Subcutaneous abdominal adipose tissue (tissue), 5 donors: ENCODE data around the gene AIRE.

Experiments
- H3K27ac ChIP-seq: one replicate; pipeline ENCODE4 v1.7.0; 2013; ENCODE audit warnings: low read depth, mild to moderate bottlenecking, inconsistent platforms, low read length, moderate library complexity
- H3K27me3 ChIP-seq, 5 donors: one replicate each; pipeline ENCODE4 v1.7.0; 2013; ENCODE audit warnings: low read length in 5 of 5, inconsistent platforms in 1 of 5; ENCODE audit not compliant: control insufficient read depth in 5 of 5, insufficient read depth in 4 of 5
- H3K36me3 ChIP-seq, 5 donors: one replicate each; pipeline ENCODE4 v1.7.0; 2013; ENCODE audit warnings: low read length in 5 of 5; ENCODE audit not compliant: control insufficient read depth in 5 of 5, insufficient read depth in 5 of 5
- H3K4me1 ChIP-seq, 5 donors: one replicate each; pipeline ENCODE4 v1.7.0; 2013; ENCODE audit warnings: low read length in 5 of 5, mild to moderate bottlenecking in 3 of 5, moderate library complexity in 1 of 5; ENCODE audit not compliant: control insufficient read depth in 5 of 5, insufficient read depth in 5 of 5
- H3K4me3 ChIP-seq, 5 donors: one replicate each; pipeline ENCODE4 v1.7.0; 2013; ENCODE audit warnings: low read length in 5 of 5, low read depth in 1 of 5
- H3K9ac ChIP-seq, 5 donors: one replicate each; pipeline ENCODE4 v1.7.0; 2013; ENCODE audit warnings: low read length in 5 of 5, mild to moderate bottlenecking in 4 of 5, moderate library complexity in 3 of 5
- H3K9me3 ChIP-seq, 5 donors: one replicate each; pipeline ENCODE4 v1.7.0; 2013; ENCODE audit warnings: low read length in 5 of 5; ENCODE audit not compliant: control insufficient read depth in 5 of 5
- donor health status: healthy.
- donor health status: healthy.
- donor health status: healthy.
- donor health status: healthy.
- donor health status: healthy.

Gene AIRE

DNA sequence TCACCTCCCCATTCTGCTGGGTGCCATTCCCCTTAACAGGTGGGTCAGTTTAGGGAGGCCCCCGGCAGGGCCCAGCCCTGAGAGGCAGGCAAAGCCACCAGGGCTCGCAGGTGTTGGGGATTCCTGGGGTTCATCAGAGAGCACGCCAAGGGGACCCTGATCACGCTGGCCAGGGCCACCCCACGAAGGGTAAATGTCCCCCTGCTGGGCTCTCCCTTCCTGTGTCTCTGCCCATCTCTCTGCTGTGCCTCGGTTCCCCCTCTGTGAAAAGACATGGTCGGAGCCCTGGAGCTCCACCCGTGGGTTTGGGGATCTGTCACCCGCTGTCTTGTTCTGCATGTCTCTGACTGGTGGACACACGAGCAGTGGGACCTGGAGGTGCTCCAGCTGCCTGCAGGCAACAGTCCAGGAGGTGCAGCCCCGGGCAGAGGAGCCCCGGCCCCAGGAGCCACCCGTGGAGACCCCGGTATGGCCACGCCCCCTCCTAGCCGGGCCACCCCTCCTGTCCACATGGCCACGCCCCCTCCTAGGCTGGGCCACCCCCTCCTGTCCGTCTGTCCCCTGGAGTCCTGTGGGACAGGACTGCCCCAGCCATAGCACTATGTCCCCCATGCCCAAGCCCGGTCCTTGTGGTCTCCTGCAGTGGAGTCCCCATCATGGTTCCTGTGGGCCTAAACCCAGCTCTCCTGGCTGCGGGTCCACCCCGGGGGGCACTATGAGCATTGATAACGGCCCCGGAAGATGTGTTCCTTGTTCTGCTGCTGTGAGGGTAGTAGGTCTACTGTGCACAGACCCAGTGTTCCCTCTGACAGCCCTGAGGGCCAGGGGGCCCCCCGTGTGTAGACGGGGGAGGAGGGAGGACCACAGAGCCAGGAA lies 6.5 kb downstream of the AIRE start:
- H3K36me3 ChIP-seq, result no peaks in the 10 kb centered on the region
- H3K4me3 ChIP-seq, result no peak overlapping the region
- no peak overlapping the region for H3K27ac ChIP-seq
- no peak overlapping the region for H3K9ac ChIP-seq
- H3K9me3 ChIP-seq, result no peaks in the 10 kb centered on the region
- H3K4me1 ChIP-seq, result peaks cover 2 to 18% (median 18%) of the 10 kb centered on the region in 5 donors
- peaks cover 0 to 8% (median 7%) of the 10 kb centered on the region in 5 donors for H3K27me3 ChIP-seq

DNA sequence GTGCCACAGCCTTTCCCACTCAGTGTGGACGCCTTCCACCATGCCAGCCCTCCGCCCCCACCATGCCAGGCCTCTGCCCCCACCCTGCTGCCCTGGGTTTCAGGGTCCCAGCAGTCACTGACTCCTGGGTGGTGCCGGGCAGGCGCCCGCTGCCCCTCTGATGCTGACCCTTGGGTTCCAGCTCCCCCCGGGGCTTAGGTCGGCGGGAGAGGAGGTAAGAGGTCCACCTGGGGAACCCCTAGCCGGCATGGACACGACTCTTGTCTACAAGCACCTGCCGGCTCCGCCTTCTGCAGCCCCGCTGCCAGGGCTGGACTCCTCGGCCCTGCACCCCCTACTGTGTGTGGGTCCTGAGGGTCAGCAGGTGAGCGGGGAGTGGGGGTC lies 7.1 kb downstream of the AIRE start:
- H3K27ac ChIP-seq, result no peak overlapping the region
- no peak overlapping the region for H3K9ac ChIP-seq
- no peaks in the 10 kb centered on the region for H3K9me3 ChIP-seq
- peaks cover 2 to 24% (median 23%) of the 10 kb centered on the region in 5 donors for H3K4me1 ChIP-seq
- peaks cover 0 to 4% (median under 1%) of the 10 kb centered on the region in 5 donors for H3K27me3 ChIP-seq
- H3K4me3 ChIP-seq, result no peak overlapping the region
- no peaks in the 10 kb centered on the region for H3K36me3 ChIP-seq

DNA sequence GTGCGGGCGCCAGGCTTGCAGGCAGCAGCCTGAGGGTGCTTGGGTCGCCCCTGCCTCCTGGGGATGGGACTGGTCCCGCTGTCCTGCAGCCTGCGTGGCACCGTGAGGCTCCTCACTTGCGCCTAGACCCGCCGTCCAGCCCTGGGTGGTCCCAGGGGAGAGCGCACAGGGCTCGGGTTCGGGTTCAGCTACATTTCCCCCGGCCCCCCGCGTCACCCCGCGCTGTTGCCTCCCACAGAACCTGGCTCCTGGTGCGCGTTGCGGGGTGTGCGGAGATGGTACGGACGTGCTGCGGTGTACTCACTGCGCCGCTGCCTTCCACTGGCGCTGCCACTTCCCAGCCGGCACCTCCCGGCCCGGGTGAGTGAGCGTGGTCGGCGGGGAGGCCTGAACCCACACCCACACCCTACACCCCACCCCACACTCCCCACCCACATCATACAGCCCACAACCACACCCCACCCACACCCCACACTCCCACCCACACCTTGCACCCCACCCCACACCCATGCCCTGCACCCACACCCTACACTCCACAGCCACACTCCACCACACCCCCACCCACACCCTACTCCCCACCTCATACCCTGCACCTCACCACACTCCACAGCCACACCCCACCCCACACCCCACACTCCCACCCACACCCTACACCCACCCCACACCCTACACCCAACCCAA lies 8.0 kb downstream of the AIRE start:
- peaks cover 5 to 33% (median 29%) of the 10 kb centered on the region in 5 donors for H3K4me1 ChIP-seq
- H3K27me3 ChIP-seq, result no peaks in the 10 kb centered on the region
- H3K36me3 ChIP-seq, result no peaks in the 10 kb centered on the region
- no peak overlapping the region for H3K27ac ChIP-seq
- H3K4me3 ChIP-seq, result no peak overlapping the region
- no peak overlapping the region for H3K9ac ChIP-seq
- no peaks in the 10 kb centered on the region for H3K9me3 ChIP-seq

DNA sequence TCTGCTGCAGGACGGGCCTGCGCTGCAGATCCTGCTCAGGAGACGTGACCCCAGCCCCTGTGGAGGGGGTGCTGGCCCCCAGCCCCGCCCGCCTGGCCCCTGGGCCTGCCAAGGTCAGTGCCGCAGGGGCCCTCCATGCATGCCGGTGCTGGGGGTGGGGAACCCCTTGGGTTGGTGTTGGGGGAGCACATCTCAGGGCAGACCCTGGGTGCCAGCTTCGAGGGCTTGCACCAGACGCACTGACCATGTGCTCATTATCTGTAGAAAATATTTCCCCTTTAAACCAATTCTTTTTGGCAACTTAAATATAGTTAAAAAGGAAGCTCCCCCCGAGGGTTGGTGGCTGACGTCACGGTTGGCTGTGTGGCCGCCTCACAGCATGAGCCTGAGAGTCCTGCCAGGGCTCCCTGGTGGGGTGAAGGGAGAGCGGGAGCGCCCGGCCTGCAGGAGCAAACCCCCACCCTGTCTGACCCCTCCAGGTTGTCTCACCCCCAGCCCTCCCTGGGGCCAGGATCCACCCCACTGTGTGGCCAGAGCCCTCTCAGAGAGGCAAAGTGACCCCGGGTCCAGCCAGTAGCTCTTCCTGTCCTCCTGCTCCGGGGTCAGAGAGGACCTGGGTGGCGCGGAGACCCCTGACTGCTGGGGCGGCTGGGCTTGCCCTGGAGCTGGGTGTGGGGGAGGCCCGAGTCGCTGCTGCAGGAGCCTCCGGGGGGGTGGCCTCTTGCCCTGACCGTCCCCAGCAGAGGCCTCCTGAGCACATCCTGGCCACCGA lies 8.9 kb downstream of the AIRE start:
- no peaks in the 10 kb centered on the region for H3K36me3 ChIP-seq
- H3K9me3 ChIP-seq, result no peaks in the 10 kb centered on the region
- H3K27me3 ChIP-seq, result no peaks in the 10 kb centered on the region
- H3K4me3 ChIP-seq, result peak overlapping the region in 2 of 5 donors; percentile 2 to 16
- peak overlapping the region in 1 of 5 donors; percentile 25 for H3K9ac ChIP-seq
- no peak overlapping the region for H3K27ac ChIP-seq
- H3K4me1 ChIP-seq, result peaks cover 5 to 40% (median 36%) of the 10 kb centered on the region in 5 donors

DNA sequence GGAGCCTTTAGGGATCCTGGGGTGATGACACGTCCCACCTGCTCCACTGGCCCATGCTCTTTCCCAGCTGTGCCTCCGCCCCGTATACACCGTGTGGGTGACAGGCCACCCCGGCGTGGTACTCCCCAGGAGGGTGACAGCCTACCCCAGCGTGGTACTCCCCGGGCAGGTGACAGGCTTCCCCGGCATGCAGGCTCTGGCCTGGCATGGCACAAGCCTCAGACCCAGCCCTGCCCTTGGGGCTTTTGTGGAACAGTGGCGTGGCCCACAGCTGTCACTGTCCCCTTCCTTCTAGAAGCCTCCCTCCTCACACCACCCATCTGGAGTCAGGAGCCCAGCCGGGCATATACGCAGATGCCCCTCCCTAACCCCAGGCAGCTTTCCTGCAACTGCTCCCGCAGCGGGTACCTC lies 9.5 kb downstream of the AIRE start:
- H3K27me3 ChIP-seq, result no peaks in the 10 kb centered on the region
- H3K36me3 ChIP-seq, result no peaks in the 10 kb centered on the region
- peaks cover 5 to 41% (median 37%) of the 10 kb centered on the region in 5 donors for H3K4me1 ChIP-seq
- H3K27ac ChIP-seq, result no peak overlapping the region
- no peaks in the 10 kb centered on the region for H3K9me3 ChIP-seq
- peak overlapping the region in 1 of 5 donors; percentile 2 for H3K4me3 ChIP-seq
- H3K9ac ChIP-seq, result peak overlapping the region in 1 of 5 donors; percentile 25

DNA sequence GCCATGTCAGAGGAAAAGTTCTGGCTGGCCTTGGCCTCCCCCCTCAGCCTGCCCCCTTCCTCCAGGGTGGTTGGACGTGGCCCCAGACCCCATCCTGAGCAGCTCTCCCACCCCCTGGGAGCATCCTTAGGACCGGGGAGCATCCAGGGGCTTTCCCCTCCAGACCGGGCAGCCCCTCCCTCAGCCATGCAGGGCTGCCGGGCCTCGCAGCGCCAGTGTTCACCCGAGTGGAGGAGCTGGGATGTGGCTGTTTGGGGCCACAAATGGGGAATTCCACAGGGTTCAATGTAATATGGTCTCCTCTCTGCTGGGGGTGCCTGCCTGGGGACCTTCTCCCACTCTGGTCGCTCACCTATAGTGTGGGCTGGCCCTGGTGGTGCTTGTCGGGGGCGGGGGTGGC lies 10.0 kb downstream of the AIRE start:
- no peaks in the 10 kb centered on the region for H3K9me3 ChIP-seq
- H3K27me3 ChIP-seq, result no peaks in the 10 kb centered on the region
- H3K27ac ChIP-seq, result no peak overlapping the region
- no peaks in the 10 kb centered on the region for H3K36me3 ChIP-seq
- H3K9ac ChIP-seq, result peak overlapping the region in 1 of 5 donors; percentile 25
- peaks cover 5 to 44% (median 39%) of the 10 kb centered on the region in 5 donors for H3K4me1 ChIP-seq
- H3K4me3 ChIP-seq, result no peak overlapping the region

DNA sequence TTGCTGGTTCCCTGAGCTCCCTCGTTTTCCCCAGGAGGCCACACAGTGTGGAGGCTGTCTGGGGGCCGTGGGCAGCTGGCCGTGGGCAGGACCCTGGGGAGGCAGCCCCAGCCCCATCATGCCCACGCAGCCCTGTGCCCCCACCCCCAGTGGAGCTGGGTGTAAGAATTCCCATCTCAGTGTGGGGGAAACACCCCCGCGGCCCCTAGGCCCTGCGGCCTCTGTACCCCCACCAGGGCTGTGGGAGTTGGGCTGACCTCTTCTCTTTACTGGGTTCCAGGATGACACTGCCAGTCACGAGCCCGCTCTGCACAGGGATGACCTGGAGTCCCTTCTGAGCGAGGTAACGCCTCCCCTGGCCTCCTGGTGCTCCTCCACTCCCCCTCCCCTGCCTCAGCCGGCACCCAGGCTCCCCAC lies 10.4 kb downstream of the AIRE start:
- no peak overlapping the region for H3K9ac ChIP-seq
- H3K9me3 ChIP-seq, result no peaks in the 10 kb centered on the region
- H3K36me3 ChIP-seq, result no peaks in the 10 kb centered on the region
- H3K27me3 ChIP-seq, result no peaks in the 10 kb centered on the region
- no peak overlapping the region for H3K4me3 ChIP-seq
- H3K27ac ChIP-seq, result no peak overlapping the region
- H3K4me1 ChIP-seq, result peaks cover 5 to 48% (median 44%) of the 10 kb centered on the region in 5 donors

DNA sequence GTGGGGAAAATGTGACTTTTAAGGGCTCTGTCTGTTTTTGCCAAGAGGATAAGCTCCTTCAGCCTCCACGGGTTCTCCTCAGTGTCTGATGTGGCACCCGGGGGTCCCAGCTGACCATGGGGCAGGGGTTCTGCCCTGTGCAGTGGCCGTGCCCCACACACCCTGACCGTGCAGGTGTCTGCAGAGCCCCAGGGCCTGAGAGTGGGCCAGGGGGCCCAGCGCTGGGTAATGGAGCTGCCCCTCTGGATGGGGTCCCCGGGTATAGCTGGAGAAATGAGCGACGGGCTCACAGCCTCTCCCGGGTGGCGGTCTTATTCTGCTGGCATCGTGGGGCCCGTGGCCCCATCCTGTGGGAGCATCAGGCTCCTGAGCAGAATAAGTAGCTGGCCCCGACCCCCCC lies 11.2 kb downstream of the AIRE start:
- Histone ChIP-seq H3K36me3 (no peaks in the 10 kb centered on the region), H3K27ac (no peak overlapping the region), H3K9me3 (no peaks in the 10 kb centered on the region), H3K4me3 (no peak overlapping the region), H3K27me3 (no peaks in the 10 kb centered on the region), H3K9ac (no peak overlapping the region), H3K4me1 (peaks cover 5 to 57% (median 52%) of the 10 kb centered on the region in 5 donors)

DNA sequence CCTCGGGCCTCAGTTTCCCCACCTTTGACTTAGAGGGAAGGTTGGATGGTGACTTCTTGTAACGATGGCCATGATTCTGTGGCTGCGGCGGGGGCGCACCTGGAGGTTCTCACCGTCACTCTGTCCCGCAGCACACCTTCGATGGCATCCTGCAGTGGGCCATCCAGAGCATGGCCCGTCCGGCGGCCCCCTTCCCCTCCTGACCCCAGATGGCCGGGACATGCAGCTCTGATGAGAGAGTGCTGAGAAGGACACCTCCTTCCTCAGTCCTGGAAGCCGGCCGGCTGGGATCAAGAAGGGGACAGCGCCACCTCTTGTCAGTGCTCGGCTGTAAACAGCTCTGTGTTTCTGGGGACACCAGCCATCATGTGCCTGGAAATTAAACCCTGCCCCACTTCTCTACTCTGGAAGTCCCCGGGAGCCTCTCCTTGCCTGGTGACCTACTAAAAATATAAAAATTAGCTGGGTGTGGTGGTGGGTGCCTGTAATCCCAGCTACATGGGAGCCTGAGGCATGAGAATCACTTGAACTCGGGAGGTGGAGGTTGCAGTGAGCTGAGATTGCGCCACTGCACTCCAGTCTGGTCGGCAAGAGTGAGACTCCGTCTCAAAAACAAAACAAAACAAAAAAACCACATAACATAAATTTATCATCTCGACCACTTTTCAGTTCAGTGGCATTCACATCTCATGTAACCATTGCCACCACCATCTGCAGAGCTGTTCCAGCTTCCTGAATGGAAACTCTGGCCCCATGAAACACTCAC lies 12.0 kb downstream of the AIRE start:
- no peaks in the 10 kb centered on the region for H3K36me3 ChIP-seq
- peaks cover 7 to 64% (median 60%) of the 10 kb centered on the region in 5 donors for H3K4me1 ChIP-seq
- H3K27ac ChIP-seq, result peak overlapping the region; percentile 60
- H3K9me3 ChIP-seq, result no peaks in the 10 kb centered on the region
- no peak overlapping the region for H3K9ac ChIP-seq
- peak overlapping the region in 2 of 5 donors; percentile 32 to 37 for H3K4me3 ChIP-seq
- no peaks in the 10 kb centered on the region for H3K27me3 ChIP-seq
